NCI-H1694 (cell line): ENCODE measurements around the gene CLASRP.

Source experiments
- DNase-seq: peaks from one replicate; lab custom pipeline; 2025; lab: John Stamatoyannopoulos, UW

Gene CLASRP

DNA sequence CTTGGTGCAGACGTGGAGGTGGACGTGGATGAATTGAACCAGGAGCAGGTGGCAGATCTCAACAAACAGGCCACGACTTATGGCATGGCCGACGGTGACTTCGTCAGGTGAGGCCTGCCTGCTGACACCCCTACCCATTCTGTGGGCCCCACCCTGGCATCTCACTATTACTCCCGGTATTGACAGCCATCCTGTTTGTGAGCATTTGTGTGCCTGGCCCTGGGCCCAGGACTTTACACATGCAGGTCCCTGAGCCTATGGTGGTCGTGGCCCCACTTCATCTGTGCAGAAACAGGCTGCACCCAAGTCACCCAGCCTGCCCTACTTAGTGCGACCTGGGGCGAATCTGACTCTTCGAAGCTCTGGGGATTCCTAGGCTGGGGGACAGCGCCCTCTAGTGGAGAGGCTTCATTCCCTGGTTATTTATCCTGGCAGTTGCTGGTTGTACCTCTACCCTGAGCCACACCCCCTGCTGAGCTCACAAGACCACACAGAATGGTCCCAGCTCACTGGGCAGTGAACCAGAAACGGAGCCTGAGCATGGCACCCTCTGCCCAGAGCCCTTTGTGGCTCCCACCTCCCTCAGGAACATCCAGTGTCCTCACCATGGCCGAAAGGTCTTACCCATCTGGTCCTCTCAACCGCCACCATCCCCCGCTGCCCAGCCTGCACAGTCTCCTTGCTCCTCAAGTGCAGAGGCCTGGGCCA lies 20.6 kb downstream of the CLASRP start:
- peak; percentile 85 for DNase-seq

- DNase-seq: no peak
These were observed 23.1 kb downstream of the CLASRP start for GRCh38 chr19:45061965-45062364.

GRCh38 chr19:45063851-45064801 lies 25.3 kb downstream of the CLASRP start:
- no peak for DNase-seq

- no peak for DNase-seq
These were observed 28.2 kb downstream of the CLASRP start for GRCh38 chr19:45066921-45067661.

- no peak for DNase-seq
These were observed 29.2 kb downstream of the CLASRP start for GRCh38 chr19:45068041-45068440.

DNA sequence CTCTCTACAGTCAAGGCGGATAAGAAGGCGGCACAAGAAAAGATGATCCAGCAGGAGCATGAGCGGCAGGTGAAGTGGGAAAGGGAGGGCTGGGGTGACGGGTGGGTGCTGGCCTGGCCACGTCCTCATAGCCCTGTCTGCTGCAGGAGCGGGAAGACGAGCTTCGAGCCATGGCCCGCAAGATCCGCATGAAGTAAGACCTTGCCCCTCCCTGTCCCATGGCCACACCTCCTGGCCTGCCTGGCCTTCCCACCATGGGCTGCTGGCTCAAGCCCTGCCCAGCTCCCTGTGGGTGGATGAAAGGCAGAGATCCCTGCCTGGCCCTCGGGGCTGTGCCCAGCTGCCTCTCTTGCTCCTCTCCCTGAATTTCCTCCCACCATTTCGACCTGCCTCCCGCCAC lies 30.2 kb downstream of the CLASRP start:
- no peak for DNase-seq

GRCh38 chr19:45070214-45070613 lies 31.4 kb downstream of the CLASRP start:
- DNase-seq: no peak

DNA sequence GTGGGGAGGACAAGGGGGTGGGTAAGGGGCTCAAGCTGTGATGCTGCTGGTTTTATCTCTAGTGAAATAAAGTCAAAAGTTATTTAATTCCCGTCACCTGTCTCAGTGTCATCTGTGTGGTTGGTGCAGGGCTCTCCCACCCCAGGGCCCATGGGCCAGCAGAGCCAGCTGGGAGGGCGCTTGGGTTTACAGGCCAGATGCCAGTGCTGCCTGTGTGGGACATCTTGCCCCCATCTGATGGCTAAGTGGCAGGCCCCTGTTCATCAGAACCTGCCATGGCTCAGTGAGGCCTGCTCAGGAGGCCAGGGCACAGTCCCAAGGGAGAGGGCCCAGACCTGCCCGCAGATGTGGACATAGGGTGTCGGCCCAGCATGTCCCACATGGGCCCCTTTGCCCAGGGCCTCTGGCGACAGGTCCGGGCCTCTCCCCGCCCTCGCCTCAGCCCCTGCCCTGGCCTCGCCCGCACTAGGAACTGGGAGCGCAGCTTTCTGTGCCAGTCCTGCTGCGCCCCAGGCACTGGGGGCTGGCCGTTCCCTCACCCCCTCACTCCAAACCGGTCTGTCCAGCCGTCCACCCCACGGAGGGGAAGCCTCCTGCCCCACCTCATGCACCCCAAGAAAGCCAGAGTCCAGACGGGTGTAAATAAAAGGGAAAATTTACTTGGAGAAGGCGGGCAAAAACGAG lies 32.2 kb downstream of the CLASRP start:
- no peak for DNase-seq

GRCh38 chr19:45071545-45071938 lies 32.7 kb downstream of the CLASRP start:
- DNase-seq: no peak

- no peak for DNase-seq
These were observed 33.3 kb downstream of the CLASRP start for GRCh38 chr19:45071969-45072790.

DNA sequence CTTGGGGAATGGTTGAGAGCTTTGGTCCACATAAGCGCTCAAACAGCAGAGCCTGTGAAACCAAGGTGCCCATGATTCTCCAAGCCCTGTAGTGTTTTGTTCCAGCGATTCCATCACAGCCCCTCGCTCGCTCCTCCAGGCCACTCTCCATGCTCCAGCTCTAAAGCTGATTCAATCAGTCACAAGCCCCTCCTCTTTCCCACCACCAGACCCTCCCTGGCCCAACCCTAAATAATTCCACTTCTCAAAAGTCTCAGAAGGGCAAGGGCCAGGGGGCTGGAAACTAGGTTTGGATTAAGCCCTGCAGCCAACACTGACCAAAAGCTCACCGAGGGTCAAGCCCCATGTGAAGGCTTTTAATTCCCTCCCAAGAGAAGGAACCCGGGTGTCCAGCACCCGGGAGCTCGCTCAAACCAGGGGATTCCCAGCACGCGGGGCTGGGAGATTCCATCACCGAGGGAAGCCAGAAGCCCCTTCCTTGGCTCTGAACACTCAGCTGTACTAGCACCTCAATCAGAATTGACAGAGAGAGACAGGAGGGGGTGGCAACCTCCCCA lies 36.0 kb downstream of the CLASRP start:
- no peak for DNase-seq

DNA sequence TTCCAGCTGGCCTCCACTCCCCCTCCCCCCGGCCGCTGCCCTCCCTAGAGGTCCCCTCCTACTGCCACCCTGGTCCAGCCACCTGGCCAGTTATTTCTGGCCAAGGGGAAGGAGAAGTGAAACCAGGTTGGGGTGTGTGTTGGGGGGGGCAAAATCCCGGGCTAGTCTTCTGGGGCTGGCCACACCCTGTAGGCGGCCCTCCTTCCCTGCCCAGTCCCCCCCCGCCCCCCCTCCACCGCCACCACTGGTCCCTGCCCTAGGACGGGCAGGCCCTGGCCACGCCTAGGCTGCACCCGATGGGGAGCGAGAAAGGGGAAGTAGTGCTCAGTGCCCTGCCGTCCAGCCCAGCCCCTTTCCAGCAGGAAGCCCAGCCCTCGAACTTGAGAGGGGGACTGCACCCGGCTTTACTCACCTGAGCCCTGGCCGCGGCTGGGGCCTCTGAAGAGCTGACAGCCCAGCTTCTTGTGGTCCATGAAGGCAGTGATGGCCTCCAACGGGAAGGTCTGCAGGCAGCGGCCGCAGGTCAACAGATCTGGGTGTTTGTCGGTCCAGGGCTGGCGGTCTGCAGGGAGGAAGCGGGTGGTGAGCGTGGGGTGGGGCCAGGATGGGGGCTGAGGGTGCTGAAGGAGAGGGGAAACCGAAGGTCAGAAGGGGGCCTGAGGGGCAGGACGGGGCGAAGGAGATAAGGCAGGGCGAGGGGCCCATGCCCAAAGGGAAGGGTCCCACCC lies 36.6 kb downstream of the CLASRP start:
- no peak for DNase-seq

DNA sequence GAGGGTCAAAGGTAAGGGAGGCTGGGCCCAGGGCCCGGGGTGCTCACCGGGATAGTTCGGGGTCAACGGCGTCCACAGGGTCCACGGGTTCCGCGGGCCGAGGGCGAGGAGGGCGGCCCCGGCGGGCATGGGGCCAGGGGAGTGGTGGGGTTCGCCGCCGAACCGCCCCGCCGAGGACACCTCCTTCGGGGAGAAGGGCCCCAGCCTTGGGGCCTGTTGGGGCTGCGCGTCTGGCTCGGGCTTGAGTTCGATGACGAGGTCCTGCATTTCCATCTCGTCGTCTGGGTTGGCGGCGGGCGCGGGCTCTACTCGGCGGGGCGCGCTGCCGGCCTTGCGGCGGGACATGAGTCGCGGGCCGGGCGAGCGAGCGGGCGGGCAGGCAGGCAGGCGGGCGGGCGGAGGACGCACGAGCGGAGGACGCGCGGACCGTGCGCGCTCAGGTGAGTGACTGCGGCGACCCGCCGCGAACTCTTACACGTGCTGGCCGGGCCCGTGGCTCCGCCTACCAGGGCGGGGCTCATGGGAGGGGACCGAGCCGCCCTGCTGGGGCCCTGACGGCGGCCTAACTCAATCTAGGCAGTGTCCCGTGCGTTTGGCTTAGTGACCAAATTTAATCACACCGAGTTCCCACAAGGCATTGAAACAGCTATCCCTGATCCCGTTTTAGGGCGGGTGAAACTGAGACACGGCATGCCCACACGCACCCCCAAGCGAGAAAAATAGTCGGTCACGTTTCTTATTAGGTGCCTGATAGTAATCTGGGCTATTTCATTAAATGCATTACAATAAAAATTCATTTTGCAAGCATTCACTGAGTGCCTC lies 37.4 kb downstream of the CLASRP start, which contains the start of gene ZNF296:
TSS of gene ZNF296 (minus strand) at position 450 of the 822 bp plus-strand sequence. CDS start at position 345, 105 bp downstream.
- no peak for DNase-seq

DNA sequence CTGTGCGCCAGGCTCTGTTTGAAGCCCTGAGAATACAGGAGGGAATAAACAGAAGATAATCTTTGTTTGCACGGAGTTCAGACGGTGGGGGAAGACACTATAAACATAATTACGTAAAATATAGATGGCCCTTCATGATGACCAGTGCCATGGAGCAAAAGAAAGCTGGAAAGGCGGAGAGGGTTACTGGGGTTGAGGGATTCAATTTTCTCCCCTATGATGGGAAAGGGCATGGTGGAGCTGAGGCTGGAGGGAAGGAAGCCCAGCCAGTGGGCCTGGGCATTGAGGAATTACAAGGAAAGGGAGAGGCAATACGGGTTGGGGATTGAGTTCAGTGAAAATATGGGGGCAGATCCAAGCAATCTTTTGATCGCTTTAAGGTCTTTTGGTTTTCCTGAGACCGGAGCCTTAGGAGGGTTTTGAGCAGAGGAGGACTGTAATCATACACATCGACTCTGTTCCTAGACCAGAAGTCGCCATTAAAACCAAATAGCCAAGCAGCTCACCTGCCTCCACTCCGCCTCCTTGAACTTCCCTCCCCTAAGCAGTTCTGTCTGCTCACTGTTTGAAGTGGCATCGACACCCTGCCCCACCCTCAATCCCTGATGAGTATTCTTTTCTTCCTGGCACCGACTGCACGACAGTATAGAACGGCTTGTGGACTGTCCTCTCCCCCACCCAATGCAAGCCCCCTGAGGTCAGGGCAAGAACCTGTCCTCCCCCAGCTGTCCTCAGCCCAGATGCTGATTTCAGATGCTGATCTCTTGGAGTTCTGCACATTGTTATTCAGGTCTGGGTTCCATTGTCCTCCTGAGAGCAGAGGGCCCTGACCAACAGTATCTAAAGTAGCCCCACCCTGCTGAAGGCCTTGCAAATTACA lies 38.2 kb downstream of the CLASRP start:
- no peak for DNase-seq

DNA sequence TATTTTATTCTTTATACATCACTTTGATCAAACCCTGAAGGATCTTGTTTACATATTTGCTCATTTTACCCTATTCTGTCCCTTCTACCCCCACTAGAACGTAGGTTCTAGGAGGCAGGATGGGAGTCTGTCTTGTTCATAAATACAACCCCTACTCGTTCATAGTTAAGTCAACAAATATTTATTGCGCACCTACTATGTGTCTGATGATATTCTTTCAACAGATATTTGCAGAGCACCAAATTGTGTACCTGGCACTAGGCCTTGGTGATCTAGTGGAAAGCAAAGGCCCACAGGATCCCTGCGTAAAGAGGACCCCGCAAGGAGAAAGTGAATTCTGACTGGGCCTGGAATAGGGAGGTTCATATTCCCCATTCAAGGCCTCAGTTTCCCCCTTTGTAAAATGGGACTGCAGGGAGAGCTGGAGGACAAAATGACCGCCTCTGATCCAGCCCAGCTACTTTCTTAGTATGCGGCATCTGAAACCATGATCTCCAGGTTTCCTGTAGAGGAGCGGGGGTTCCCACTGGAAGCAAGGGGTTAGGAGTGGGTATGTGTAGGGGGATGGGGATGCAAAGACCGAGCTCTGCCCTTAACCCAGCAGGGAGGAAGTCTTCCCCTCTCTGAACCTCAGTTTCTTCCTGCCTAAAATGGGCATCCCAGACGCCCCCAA lies 39.7 kb downstream of the CLASRP start:
- no peak for DNase-seq

GRCh38 chr19:45079063-45079910 lies 40.4 kb downstream of the CLASRP start, which contains the start of gene GEMIN7:
TSS of gene GEMIN7 (plus strand) at chr19:45079260. CDS start at chr19:45090115, 10,855 bp downstream.
- DNase-seq: peak; percentile 13
